ENCODE results near the gene TXK.

DNA sequence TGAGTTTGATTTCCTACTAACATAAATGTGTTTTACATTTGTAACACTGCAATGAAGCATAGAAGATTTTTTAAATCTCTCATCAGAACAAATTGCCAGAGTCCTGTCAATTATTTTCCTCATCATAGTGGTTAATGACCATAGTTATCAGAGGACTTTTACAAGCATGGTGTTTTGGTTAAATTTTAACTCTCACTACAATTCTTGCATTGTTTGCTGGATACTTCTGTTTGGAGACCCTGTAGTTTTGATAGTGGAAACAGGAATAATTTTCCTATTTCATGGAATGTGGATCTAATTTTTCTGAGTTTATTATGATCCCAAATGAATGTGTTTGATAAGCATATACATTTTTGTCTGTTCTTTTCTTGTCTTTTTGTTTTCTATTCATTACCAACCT lies 100.6 kb downstream of the TXK start:
- TF ChIP-seq CTCF (IDR thresholded peaks at IDR 0.05; ENCODE audit: insufficient read depth, low read depth, low read length) (no peak), EZH2 (IDR thresholded peaks at IDR 0.05; ENCODE audit: insufficient read depth, low read length) (no peak)

Data from astrocyte (in vitro differentiated cells and primary cell).